HG02885 (cell line): ENCODE results near the gene CEP170.
A peak's percentile ranks its signal among the peaks of the same experiment; 100 is the strongest.

ENCODE experiments used
- ATAC-seq: cut with Tn5 transposase; IDR thresholded peaks from one replicate; pipeline ENCODE4 v1.9.1; 2021; ENCODE audit warnings: mild to moderate bottlenecking; ENCODE audit not compliant: unreplicated experiment, poor library complexity

Gene CEP170

GRCh38 chr1:243268751-243269460 lies 13.8 kb upstream of the CEP170 start:
- peak; percentile 14 for ATAC-seq

DNA sequence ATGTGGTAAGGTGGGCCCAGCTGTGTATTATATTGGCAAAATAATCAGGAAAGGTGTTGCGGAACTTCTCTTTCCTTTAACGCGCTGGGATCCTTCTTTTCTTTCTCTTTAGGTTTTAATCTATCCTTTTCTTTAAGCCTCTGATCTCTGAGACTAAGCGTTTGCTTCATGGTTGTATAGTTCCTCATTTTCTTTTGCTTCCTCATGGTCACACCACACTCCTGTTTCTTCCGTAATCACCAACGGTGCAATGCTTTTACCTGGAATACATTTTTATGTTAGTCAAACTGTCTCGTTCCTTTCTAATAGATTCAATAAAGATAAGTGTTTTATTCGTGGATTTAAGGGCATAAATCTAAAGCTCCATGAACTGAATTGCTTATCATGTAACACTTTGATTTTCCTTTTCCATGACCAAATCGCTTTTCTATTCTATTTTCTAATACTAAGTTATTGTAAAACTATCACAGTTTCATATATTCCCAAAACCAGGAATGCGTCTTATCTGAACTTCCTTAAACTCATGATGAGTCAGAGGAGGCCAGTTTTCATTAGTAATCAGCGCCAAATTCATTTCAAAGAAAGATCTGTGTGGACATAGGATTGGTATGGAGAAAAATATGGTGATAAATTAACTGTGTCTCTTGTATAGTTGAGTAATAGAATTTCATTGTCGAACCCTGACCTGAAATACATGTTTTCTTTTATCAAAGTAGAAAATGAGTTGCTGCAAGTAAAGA lies 13.0 kb upstream of the CEP170 start:
- no peak for ATAC-seq

DNA sequence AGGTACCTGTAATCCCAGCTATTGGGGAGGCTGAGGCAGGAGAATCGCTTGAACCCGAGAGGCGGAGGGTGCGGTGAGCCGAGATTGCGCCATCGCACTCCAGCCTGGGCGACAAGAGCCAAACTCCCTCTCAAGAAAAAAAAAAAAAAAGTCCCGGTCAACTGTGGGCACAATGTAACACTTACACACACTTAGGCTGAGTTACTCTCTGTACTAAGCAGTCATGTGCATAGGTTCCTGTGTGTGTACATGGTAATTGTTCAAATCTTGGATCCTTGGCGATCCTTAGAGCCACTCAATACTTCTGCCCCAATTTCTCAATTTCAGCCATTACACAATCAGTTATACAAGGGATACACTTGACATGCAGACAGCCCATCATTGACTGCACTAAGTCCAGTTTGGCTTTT lies 12.4 kb upstream of the CEP170 start:
- ATAC-seq = no peak

DNA sequence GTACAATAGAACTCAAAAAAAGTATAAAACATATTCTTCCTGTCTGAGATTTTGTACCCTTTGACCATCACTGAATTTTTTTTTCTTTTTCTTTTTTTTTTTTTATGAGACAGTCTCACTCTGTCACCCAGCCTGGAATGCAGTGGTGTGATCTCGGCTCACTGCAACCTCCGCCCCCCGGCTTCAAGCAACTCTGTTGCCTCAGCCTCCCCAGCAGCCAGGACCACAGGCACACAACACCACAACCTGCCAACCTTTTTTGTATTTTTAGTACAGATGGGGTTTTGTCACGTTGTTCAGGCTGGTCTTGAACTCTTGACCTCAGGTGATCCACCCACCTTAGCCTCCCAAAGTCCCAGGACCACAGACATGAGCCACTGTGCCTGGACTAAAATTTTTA lies 11.2 kb upstream of the CEP170 start:
- no peak for ATAC-seq

- no peak for ATAC-seq
Observed at GRCh38 chr1:243264717-243265116, 9.6 kb upstream of the CEP170 start.

DNA sequence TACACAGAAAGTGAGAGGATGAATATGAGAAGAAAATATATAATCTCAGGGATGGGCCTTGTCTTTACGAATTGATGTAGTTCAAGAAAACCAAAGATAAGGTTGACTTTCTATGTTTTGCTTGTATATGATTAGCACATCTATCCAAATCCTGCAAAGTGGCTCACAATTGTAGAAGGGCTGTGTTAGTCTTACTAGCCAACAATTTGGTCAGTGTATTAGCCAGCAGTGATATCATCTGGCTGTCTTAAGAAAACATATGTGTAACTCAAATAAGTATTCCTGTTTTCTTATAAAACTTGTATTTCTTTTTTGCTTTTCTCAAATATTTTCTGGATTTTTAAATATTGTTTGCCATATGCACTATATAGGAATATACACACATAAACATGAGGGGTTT lies 6.3 kb upstream of the CEP170 start:
- no peak for ATAC-seq

GRCh38 chr1:243260221-243260880 lies 5.3 kb upstream of the CEP170 start:
- ATAC-seq = no peak

GRCh38 chr1:243258731-243259130 lies 3.6 kb upstream of the CEP170 start:
- ATAC-seq = no peak

GRCh38 chr1:243257189-243257588 lies 2.1 kb upstream of the CEP170 start:
- ATAC-seq = no peak

DNA sequence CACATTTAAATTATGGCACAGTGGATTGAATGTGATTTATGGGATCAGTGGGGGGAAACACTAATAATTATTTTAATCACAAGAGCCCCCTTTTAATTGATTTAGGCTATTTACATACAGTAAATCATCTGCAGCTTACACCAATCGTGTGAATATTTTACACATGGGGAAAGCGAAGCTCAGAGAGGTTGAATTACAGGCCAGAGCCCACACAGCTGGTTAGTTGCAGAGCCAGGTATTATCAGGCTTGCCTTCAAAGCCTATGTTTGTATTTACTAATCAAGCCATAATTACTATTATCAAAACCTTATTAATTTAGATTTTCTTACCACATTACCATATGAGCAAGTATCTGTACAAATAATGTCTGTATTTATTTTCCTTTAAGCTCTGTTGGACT lies 1.5 kb upstream of the CEP170 start:
- ATAC-seq = no peak

DNA sequence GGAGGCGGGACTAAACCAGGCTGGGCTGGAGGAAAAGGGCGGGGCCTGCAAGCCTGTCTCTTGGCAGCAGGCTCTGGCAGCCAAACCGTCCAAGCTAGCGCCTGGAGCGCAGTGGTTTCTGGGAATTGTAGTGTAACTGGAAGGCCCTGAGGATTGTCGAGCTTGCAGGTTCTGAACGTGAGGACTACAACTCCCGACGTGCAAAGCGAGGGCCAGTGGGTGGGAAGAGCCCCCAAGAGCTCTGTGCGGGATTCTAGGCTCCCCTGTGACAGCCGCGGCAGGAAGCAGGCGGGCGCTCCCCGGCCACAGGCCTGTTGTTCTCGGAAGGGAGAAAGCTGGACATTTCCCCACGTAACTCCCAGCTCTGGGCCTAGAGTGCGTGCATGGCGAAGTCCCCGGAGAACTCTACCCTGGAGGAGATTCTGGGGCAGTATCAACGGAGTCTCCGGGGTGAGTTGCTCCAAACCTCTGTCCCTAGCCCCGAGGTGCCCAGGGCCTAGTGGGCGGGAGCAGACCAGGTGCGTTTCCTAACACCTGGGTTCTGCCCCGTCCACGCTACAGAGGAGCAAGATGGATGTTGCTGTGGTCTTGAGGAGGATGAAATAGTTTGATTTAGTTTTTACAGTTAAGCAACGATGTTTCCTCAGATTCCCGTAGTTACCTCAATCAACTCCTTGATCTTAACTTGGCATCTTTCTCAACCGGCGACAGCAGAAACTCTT lies 871 bp upstream of the CEP170 start, which contains the start of gene SDCCAG8:
SDCCAG8 (plus strand) TSS at position 251 of the 722 bp plus-strand sequence; CDS start at position 384, 133 bp downstream.
- ATAC-seq = peak; percentile 70

- ATAC-seq = peak; percentile 22
Observed at GRCh38 chr1:243254233-243254926, 701 bp downstream of the CEP170 start.

- ATAC-seq = no peak
Observed at GRCh38 chr1:243253926-243254232, 1.2 kb downstream of the CEP170 start.

DNA sequence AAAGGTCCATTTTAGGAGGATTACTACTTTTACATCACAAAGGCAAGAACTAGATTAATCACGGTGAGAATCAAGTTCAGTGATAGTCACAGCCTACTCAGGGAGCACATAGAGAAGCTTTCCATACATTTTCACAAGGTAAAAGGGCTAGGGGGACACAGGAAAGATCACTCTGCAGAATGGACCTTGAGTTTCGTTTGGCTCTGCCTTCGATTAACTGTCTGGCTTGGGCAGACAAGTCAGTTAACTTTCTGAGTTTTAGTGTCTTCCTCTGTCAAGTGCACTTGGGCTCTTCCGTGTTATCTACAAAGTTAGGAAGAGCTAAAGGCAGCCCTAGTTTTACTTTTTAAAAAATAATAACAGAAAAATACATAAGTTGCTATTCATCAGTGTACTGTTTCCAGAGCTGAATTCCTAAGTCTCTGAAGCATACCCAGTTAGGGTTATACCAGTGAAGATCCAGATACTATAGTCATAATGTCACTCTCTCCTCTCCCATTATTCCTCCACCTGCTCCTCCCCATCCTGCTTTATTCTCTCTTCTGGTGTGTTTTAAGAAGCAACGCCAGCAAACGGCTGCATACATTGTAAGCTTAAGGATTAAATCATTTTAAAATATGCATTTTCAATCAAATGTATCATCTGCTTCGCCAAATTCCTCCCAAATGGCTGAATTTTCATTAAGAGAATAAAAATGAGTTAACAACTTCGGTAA lies 1.7 kb downstream of the CEP170 start:
- ATAC-seq = no peak

DNA sequence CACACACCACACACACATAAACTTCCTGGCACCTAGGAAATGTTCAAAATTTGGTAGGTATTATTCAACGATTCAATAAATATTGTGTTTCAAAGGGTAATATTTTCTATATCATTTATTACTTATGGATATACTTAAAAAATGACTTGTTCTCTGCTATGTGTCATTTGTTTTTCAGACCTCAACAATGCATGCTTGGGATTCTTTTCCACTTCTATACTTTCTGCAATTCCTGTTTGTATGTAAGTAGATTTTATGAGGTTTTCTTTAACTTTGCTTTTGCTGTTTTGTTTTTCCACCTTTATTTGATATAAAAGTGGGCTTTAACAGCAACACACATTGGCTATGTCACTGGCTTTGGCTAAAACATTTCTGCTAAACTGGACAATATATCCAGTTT lies 3.5 kb downstream of the CEP170 start:
- ATAC-seq = no peak

DNA sequence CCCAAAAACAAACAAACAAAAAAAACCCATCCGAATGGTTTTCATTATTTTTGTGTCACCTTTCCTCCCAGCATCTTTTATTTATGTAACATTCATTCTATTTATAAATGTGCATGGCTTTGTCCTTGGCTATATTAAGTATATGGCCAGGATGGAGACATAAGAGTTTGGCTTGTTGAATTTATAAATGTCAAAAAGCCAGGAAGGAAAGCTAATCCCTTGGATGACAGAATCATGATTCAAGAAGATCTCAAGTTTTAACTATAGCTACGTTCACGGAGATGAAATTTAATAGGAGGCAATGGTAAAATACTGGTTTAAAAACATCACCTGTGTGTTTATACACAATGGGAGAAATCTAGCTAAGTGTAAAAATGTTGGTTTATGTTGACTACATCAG lies 5.0 kb downstream of the CEP170 start:
- no peak for ATAC-seq

GRCh38 chr1:243249214-243249613 lies 5.9 kb downstream of the CEP170 start:
- no peak for ATAC-seq

DNA sequence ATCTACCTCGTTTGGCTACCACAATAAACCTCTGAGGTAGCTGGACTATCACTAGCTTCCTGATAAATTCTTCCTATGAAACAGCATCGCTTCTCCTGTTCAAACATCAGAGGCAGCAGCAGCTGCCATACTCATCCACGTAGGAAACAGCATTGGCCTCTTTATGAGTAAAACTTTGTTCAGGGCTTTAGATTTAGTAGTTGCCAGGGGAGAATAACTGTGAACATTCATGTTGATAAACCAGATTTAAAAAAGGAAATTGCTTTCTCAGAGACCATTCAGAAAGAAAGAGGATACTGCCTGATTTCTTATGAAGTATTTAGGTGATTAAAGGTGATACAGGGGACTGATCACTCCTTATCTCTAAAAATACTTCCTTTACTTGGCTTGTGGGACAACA lies 7.2 kb downstream of the CEP170 start:
- no peak for ATAC-seq

- ATAC-seq = no peak
Observed at GRCh38 chr1:243246916-243247315, 8.2 kb downstream of the CEP170 start.

GRCh38 chr1:243244432-243244841 lies 10.6 kb downstream of the CEP170 start:
- peak; percentile 58 for ATAC-seq
